Omental fat pad (tissue), 4 donors: ENCODE measurements around the gene SVEP1. TPM values are rescaled to one million over a fixed set of nuclear protein-coding genes. Genes with fewer than 3 reads are reported as not detected.

Experiments
- ATAC-seq: fragments of 150-250 bp; one replicate; pipeline ENCODE4 v1.9.1; 2016; ENCODE audit warnings: mild to moderate bottlenecking, moderate library complexity; ENCODE audit not compliant: low FRiP score
- DNase-seq: peaks from one replicate; pipeline ENCODE4 v3.0.0-alpha.2; 2019; ENCODE audit warnings: low spot score
- total RNA-seq, 4 donors: library from RNA; depleted of rRNA; stranded (reverse); fragments of >200 nt; gene quantifications; one replicate each; pipeline ENCODE4 v1.1.0, GENCODE V29; 2016
- TF ChIP-seq, protein P1 (sequence below), 3 donors: fragments of 450-650 bp; IDR thresholded peaks; one replicate each; pipeline ENCODE4 v1.5.1; 2016 to 2017; ENCODE audit warnings: antibody characterized with exemption in 3 of 3, mild to moderate bottlenecking in 3 of 3, moderate library complexity in 2 of 3

The SVEP1 gene
- total RNA-seq, 4 donors from 2014 or later = 140 to 465 (median 209) TPM

DNA sequence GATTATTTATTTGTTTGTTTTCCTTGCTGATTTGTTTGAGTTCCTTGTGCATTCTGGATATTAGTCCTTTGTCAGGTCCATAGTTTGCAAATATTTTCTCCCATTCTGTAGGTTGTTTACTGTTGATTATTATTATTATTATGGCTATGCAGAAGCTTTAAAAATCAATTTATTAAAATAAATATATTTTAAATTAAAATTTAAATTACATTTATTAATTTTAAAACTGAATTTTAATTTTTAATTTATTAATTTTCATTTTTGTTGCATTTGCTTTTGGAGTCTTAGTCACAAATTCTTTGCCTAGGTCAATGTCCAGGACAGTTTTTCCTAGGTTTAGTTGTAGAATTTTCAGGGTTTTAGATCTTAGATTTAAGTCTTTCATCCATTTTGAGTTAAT lies 50.9 kb downstream of the SVEP1 start:
- DNase-seq = no peak
- TF ChIP-seq, protein P1, sequence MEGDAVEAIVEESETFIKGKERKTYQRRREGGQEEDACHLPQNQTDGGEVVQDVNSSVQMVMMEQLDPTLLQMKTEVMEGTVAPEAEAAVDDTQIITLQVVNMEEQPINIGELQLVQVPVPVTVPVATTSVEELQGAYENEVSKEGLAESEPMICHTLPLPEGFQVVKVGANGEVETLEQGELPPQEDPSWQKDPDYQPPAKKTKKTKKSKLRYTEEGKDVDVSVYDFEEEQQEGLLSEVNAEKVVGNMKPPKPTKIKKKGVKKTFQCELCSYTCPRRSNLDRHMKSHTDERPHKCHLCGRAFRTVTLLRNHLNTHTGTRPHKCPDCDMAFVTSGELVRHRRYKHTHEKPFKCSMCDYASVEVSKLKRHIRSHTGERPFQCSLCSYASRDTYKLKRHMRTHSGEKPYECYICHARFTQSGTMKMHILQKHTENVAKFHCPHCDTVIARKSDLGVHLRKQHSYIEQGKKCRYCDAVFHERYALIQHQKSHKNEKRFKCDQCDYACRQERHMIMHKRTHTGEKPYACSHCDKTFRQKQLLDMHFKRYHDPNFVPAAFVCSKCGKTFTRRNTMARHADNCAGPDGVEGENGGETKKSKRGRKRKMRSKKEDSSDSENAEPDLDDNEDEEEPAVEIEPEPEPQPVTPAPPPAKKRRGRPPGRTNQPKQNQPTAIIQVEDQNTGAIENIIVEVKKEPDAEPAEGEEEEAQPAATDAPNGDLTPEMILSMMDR (IDR thresholded peaks at IDR 0.05) = no peak
- ATAC-seq = no peak

DNA sequence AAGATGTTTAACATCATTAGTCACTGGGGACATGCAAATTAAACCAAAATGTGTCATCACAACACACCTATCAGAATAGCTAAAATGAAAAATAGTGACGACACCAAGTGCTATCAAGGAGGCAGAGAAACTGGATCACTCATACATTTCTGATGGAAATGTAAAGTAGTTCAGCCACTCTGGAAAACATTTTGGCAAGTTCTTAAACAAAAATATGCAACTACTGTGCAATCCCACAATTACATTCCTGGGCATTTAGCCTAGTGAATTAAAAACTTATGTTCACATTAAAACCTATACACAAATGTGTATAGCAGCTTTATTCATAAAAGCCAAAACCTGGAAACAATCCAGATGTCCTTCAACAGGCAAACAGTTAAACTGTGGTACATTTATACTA lies 53.1 kb downstream of the SVEP1 start:
- DNase-seq = no peak
- ATAC-seq = no peak
- TF ChIP-seq, protein P1 (IDR thresholded peaks at IDR 0.05) = no peak

DNA sequence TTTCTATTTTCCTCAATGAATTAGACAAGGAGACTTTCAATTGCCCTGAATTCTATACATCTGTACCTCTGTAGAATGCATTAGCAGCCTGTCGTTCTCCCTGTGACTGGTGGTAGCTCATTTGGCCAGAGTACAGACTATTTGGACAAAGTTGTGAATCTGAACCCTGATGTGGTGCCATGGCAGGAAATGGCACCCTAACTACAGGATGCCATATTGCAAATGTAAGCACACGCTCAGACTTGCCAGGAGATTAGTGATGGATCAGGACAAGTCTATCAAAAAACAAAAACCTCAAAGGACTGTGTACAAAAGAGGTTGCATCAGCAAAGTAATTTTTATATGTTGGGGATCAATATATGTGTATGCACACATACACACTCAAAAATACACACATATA lies 58.3 kb downstream of the SVEP1 start:
- DNase-seq (no peak), ATAC-seq (peak; percentile 31)
- TF ChIP-seq, protein P1 (IDR thresholded peaks at IDR 0.05) = no peak

DNA sequence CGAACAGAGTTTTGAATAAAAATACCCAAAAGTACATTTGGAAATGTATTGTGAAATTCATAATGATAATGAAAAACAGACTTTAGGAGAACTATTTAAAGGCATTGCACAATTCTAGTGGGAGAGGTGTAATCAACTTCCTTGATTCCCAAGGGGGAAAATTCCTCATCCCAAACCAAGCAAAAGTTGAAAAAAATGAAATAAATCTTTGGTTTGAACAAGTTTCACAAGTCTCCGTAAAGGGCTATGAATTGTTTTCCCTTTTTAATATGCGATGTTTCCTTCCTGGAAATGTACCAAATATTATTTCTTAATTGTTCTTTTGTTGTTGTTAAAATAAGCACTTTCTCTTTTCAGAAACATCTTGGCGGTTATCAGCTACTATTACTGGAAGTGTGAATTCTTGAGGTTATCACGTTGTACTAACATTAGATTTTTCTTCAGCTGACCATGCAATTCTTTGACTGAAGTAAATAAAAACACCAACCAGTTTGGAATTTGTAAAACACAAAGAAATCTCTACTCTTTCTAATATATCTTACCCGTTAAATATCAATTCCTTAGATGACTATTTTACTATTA lies 59.3 kb downstream of the SVEP1 start:
- TF ChIP-seq, protein P1 (IDR thresholded peaks at IDR 0.05) = no peak
- DNase-seq = no peak
- ATAC-seq = peak; percentile 67

DNA sequence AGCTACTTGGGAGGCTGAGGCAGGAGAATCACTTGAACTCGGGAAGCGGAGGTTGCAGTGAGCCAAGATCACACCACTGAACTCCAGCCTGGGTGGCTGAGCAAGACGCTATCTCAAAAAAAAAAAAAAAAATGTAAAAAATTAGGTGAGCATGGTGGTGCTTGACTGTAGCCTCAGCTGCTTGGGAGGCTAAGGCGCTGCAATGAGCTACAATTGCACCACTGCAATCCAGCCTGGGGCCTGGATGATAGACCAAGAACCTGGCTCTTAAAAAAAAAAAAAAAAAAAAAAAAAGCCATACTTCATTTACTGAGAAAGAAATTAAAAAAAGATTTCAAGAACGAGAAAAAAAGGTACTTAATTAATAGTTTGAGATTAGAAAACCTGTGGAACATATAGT lies 62.1 kb downstream of the SVEP1 start:
- DNase-seq (no peak), ATAC-seq (no peak)
- TF ChIP-seq, protein P1 (IDR thresholded peaks at IDR 0.05) = no peak

DNA sequence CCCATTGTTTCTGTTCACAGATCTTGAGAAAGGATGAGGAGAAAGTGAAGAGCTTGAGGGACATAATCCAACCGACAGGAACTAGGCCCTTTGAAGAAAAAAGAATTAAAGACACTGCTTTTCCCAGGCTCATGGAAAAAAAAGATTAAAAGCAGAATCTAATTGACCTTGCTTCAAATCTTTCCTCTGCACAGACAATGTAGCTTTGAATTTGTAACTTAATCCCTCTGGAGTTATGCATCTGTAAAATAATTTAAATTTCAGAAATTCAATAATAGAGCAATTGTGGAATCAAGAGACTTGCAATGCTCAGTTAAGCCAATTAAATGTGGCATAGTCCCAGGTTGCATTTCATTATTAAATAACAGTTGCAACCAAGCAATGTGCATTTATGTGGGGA lies 64.6 kb downstream of the SVEP1 start:
- ATAC-seq (no peak), DNase-seq (no peak)
- TF ChIP-seq, protein P1 (IDR thresholded peaks at IDR 0.05) = no peak

DNA sequence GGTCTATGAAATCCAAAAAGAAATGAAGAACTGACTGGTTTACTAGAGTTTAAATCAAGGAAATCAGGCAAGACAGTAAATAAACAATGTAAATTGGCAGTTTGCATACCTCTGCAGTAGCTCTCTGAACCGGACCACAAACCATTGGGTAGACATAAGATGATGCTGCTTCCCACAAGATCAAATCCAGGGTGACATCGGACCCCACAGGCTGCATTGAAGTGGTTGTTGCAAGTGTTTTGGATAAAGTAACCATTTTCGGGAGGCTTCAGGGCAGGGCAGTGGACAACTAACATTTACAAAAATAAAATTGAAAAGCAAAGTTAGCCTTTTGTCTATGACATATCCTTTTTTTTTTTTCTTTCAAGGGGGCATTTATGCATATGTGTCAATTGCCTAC lies 66.7 kb downstream of the SVEP1 start:
- TF ChIP-seq, protein P1 (IDR thresholded peaks at IDR 0.05) = no peak
- DNase-seq (no peak), ATAC-seq (no peak)
